Activated CD4-positive, alpha-beta T cell treated with anti-CD3 and anti-CD28 coated beads, Interleukin-2, amount 50 U/mL, for 24 hours (primary cell): Measurements from ENCODE around the gene ZNF799.
"Not testable (repeated sequence)": the region's sequence is repeated elsewhere in the genome, so short reads cannot be mapped to it uniquely, and the experiment has no call there.

ENCODE experiments used
- DNase-seq, 2 donors: peaks; one replicate each; pipeline ENCODE4 v3.0.0-alpha.2; 2020; ENCODE audit warnings: low read depth in 1 of 2, low spot score in 1 of 2

Gene ZNF799

GRCh38 chr19:12364391-12365235, 36.5 kb downstream of the ZNF799 start:
- DNase-seq = no peak

DNA sequence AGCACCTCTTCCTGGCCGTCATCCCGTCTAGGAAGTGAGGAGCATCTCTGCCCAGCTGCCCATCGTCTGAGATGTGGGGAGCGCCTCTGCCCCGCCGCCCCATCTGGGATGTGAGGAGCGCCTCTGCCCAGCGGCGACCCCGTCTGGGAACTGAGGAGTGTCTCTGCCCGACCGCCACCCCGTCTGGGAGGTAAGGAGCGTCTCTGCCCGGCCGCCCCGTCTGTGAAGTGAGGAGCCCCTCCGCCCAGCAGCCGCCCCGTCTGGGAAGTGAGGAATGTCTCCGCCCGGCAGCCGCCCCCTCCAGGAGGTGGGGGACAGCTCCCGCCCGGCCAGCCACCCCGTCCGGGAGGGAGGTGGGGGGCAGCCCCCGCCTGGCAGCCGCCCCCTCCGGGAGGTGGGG, 38.8 kb downstream of the ZNF799 start:
- DNase-seq = not testable (repeated sequence)

DNA sequence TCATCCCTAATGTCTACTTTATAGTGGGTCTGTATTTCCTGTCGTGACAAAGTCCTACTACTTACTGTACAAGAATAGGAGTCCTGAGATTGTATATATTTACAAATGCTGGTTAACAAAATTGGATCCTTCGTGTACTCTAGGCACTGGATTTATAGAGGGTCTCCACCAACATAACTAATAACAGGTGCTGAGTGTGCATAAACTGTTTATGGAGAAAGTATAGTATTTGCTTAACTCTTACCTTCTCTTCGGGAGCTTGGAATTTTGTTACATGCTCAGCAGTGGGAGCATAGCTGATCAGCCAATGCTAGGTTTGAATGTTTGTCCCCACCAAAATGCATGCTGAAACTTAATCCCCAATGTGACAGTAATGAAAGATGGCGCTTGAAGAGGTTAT, 47.7 kb downstream of the ZNF799 start:
- no peak for DNase-seq

DNA sequence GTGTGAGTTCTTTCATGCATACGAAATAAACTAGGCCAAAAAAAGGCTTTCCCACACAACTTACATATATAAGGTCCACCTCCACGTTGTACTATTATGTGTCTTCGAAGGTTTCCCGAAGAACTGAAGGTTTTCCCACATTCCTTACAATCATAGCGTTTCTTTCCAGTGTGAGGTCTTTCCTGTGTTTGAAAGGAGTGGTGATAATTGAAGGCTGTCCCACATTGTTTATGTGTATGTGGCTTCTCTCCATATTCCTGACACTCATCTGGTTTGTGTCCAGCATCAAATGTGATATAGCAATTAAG, 50.2 kb downstream of the ZNF799 start:
- DNase-seq = no peak

- no peak for DNase-seq
Measured at GRCh38 chr19:12350185-12350889, 50.7 kb downstream of the ZNF799 start.

DNA sequence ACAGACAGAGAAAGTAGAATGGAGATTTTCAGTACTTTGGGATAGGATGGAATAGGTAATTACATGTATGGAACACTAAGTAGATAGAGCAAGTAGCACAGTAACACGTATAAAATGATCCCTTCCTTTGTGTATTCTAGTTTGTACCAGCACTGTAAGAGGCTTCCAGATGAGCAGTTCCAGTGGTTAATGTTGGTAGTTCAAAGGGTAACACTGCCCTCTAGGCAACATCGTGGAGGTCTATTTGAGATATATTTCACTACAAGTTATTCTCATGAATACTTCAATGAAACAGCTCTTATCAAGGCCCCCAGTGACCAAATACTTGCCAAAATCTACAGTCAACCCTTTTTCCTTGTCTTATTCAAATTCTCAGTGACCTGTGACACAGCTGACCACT, 54.2 kb downstream of the ZNF799 start:
- no peak for DNase-seq

GRCh38 chr19:12345197-12345596, 55.9 kb downstream of the ZNF799 start:
- DNase-seq = no peak
